Measurements from ENCODE around the gene TOP1. TPM values are rescaled to one million over a fixed set of nuclear protein-coding genes. Genes with fewer than 3 reads are reported as not detected.

The TOP1 gene
- total and polyA plus RNA-seq, 9 of the 15 experiments (the other 6 are each of a cell fraction or from before 2014, with no cell fraction given) = 26.4 to 127 (median 39.6) TPM

DNA sequence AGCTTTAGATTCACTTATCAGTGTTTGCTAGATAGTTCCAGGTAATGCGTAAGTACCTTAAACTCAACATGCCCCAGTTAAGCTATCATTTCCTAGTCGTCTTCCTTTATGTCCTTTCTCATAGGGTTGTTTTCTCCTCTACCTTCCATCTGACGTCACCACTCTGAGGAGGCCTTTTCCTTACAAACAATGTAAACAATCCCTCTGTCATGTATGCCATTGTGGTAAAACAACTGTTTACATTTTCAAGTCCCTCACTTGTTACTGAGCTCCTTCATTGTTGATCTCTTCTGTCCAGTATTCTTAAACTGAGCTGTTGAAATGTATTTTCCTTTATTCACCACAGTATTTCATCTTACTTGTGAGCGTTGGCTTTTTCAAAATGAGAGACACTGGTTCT lies 63.3 kb downstream of the TOP1 start (continued):
- TF ChIP-seq, protein P1, sequence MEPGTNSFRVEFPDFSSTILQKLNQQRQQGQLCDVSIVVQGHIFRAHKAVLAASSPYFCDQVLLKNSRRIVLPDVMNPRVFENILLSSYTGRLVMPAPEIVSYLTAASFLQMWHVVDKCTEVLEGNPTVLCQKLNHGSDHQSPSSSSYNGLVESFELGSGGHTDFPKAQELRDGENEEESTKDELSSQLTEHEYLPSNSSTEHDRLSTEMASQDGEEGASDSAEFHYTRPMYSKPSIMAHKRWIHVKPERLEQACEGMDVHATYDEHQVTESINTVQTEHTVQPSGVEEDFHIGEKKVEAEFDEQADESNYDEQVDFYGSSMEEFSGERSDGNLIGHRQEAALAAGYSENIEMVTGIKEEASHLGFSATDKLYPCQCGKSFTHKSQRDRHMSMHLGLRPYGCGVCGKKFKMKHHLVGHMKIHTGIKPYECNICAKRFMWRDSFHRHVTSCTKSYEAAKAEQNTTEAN (CRISPR knock-in tag; IDR thresholded peaks at IDR 0.05) = no peak
- TF ChIP-seq, protein P2, sequence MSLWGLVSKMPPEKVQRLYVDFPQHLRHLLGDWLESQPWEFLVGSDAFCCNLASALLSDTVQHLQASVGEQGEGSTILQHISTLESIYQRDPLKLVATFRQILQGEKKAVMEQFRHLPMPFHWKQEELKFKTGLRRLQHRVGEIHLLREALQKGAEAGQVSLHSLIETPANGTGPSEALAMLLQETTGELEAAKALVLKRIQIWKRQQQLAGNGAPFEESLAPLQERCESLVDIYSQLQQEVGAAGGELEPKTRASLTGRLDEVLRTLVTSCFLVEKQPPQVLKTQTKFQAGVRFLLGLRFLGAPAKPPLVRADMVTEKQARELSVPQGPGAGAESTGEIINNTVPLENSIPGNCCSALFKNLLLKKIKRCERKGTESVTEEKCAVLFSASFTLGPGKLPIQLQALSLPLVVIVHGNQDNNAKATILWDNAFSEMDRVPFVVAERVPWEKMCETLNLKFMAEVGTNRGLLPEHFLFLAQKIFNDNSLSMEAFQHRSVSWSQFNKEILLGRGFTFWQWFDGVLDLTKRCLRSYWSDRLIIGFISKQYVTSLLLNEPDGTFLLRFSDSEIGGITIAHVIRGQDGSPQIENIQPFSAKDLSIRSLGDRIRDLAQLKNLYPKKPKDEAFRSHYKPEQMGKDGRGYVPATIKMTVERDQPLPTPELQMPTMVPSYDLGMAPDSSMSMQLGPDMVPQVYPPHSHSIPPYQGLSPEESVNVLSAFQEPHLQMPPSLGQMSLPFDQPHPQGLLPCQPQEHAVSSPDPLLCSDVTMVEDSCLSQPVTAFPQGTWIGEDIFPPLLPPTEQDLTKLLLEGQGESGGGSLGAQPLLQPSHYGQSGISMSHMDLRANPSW (CRISPR knock-in tag; IDR thresholded peaks at IDR 0.05) = no peak
- TF ChIP-seq, protein P3, sequence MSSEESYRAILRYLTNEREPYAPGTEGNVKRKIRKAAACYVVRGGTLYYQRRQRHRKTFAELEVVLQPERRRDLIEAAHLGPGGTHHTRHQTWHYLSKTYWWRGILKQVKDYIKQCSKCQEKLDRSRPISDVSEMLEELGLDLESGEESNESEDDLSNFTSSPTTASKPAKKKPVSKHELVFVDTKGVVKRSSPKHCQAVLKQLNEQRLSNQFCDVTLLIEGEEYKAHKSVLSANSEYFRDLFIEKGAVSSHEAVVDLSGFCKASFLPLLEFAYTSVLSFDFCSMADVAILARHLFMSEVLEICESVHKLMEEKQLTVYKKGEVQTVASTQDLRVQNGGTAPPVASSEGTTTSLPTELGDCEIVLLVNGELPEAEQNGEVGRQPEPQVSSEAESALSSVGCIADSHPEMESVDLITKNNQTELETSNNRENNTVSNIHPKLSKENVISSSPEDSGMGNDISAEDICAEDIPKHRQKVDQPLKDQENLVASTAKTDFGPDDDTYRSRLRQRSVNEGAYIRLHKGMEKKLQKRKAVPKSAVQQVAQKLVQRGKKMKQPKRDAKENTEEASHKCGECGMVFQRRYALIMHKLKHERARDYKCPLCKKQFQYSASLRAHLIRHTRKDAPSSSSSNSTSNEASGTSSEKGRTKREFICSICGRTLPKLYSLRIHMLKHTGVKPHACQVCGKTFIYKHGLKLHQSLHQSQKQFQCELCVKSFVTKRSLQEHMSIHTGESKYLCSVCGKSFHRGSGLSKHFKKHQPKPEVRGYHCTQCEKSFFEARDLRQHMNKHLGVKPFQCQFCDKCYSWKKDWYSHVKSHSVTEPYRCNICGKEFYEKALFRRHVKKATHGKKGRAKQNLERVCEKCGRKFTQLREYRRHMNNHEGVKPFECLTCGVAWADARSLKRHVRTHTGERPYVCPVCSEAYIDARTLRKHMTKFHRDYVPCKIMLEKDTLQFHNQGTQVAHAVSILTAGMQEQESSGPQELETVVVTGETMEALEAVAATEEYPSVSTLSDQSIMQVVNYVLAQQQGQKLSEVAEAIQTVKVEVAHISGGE (CRISPR knock-in tag; IDR thresholded peaks at IDR 0.05) = no peak
- TF ChIP-seq XRCC5 (IDR thresholded peaks at IDR 0.05; ENCODE audit: low read depth, low read length) = no peak
